GM12878 (cell line): ENCODE results near the gene FAM98C. TPM values are rescaled to one million over a fixed set of nuclear protein-coding genes. Genes with fewer than 3 reads are reported as not detected.

ENCODE experiments used
- ATAC-seq: fragments of 200-7000 bp; cut with Tn5 transposase; 3 replicates; pipeline ENCODE4 v1.9.1; 2020; ENCODE audit warnings: mild to moderate bottlenecking, moderate library complexity
- BruUV-seq: library from RNA; stranded (reverse); fragments of 400-500 nt; replicated peaks from 2 replicates; lab custom pipeline; 2021; lab: Mats Ljungman, UMichigan
- CTCF ChIA-PET: fragments of 300-600 bp; sonication (Branson Sonifier 250); formaldehyde crosslinking; extraction: SDS; loops from one replicate; lab custom pipeline; 2021; ENCODE audit warnings: inconsistent platforms; lab: Yijun Ruan, JAX
- POLR2A ChIA-PET: fragments of 350-600 bp; formaldehyde crosslinking; extraction: SDS; loops from one replicate; lab custom pipeline; 2021; ENCODE audit warnings: inconsistent platforms; lab: Charles Lee
- RAD21 ChIA-PET: fragments of 300-600 bp; sonication (Branson Sonifier 250); formaldehyde crosslinking; loops from one replicate; lab custom pipeline; 2023; ENCODE audit warnings: antibody characterized with exemption; ENCODE audit not compliant: unreplicated experiment; lab: Charles Lee
- SMC1A ChIA-PET: fragments of 300-600 bp; sonication (Branson Sonifier 250); formaldehyde crosslinking; loops from one replicate; lab custom pipeline; 2023; ENCODE audit not compliant: unreplicated experiment, uncharacterized antibody; lab: Charles Lee
- DNase-seq: peaks from one replicate; pipeline ENCODE4 v3.0.0-alpha.2; 2011; ENCODE audit warnings: low read depth, low spot score
- FAIRE-seq: peaks from 3 replicates; lab custom pipeline; 2011; peaks lifted over from hg19 to GRCh38; lab: Jason Lieb, UNC
- H2AFZ ChIP-seq: 2 replicates; pipeline ENCODE4 v1.6.0; 2011; ENCODE audit warnings: low read depth, low read length, control low read depth; ENCODE audit not compliant: control insufficient read depth
- H3K27ac ChIP-seq: 2 replicates; pipeline ENCODE4 v1.5.1; 2011; ENCODE audit warnings: control low read depth; ENCODE audit not compliant: control insufficient read depth, insufficient read depth
- H3K27me3 ChIP-seq, 2 experiments: replicated peaks in 1 of 2; 2 replicates each; pipeline versions ENCODE4 v1.6.0 to v1.6.1; 2011; ENCODE audit warnings: low read length in 1 of 2; ENCODE audit not compliant: control insufficient read depth in 2 of 2, insufficient read depth in 2 of 2
- H3K36me3 ChIP-seq, 2 experiments: 2 replicates each; pipeline ENCODE4 v1.5.1; 2011; ENCODE audit warnings: low read length in 1 of 2; ENCODE audit not compliant: control insufficient read depth in 2 of 2, insufficient read depth in 2 of 2
- H3K4me1 ChIP-seq: 2 replicates; pipeline ENCODE4 v1.6.1; 2011; ENCODE audit warnings: mild to moderate bottlenecking, low read length, moderate library complexity, mixed read lengths; ENCODE audit not compliant: control insufficient read depth, insufficient read depth
- H3K4me2 ChIP-seq: 2 replicates; pipeline ENCODE4 v1.6.0; 2011; ENCODE audit warnings: control low read depth; ENCODE audit not compliant: control insufficient read depth, insufficient read depth
- H3K4me3 ChIP-seq: fragments of 200-600 bp; sonication (generic); 2 replicates; pipeline ENCODE4 v1.5.1; 2016
- H3K79me2 ChIP-seq: 2 replicates; pipeline ENCODE4 v1.6.0; 2011; ENCODE audit warnings: low read length; ENCODE audit not compliant: control insufficient read depth, insufficient read depth
- H3K9ac ChIP-seq: 2 replicates; pipeline ENCODE4 v1.8.0; 2011; ENCODE audit warnings: low read length, control low read depth, mixed read lengths; ENCODE audit not compliant: control insufficient read depth, insufficient read depth
- H3K9me3 ChIP-seq: replicated peaks from 3 replicates; pipeline ENCODE4 v1.5.1; 2011; ENCODE audit warnings: mild to moderate bottlenecking, low read length; ENCODE audit not compliant: control insufficient read depth, insufficient read depth
- H4K20me1 ChIP-seq: 2 replicates; pipeline ENCODE4 v1.6.0; 2011; ENCODE audit not compliant: control insufficient read depth, insufficient read depth
- CBX3 ChIP-seq: fragments of 200-600 bp; sonication (generic); IDR thresholded peaks from 2 replicates; pipeline ENCODE4 v1.6.1; 2016; ENCODE audit warnings: low read depth, borderline replicate concordance
- CBX5 ChIP-seq: sonication (generic); IDR thresholded peaks from 2 replicates; pipeline ENCODE4 v1.6.1; 2016; ENCODE audit warnings: low read depth, moderate library complexity, mild to moderate bottlenecking, inconsistent platforms
- DPF2 ChIP-seq: fragments of 450-650 bp; IDR thresholded peaks from 2 replicates; pipeline ENCODE4 v1.6.1; 2017; ENCODE audit warnings: mild to moderate bottlenecking
- EED ChIP-seq: sonication (generic); IDR thresholded peaks from 2 replicates; pipeline ENCODE4 v1.6.1; 2016; ENCODE audit warnings: antibody characterized with exemption, low read depth
- ETV6 ChIP-seq, 2 experiments: fragments of 450-650 bp in 1 of 2; IDR thresholded peaks in 1 of 2; conservative IDR thresholded peaks in 1 of 2; 2 replicates each; pipeline ENCODE4 v1.6.1; 2014; ENCODE audit warnings: antibody characterized with exemption in 1 of 2, borderline replicate concordance in 1 of 2, low read depth in 1 of 2, mild to moderate bottlenecking in 1 of 2, moderate library complexity in 1 of 2
- HDAC2 ChIP-seq: fragments of 200-600 bp; sonication (generic); IDR thresholded peaks from 2 replicates; pipeline ENCODE4 v1.6.1; 2017
- MEF2A ChIP-seq: IDR thresholded peaks from 2 replicates; pipeline ENCODE4 v1.6.1; 2011; ENCODE audit warnings: low read depth, mild to moderate bottlenecking, low read length, moderate library complexity; ENCODE audit not compliant: insufficient read depth
- MTA2 ChIP-seq: fragments of 450-650 bp; IDR thresholded peaks from 2 replicates; pipeline ENCODE4 v1.6.1; 2016; ENCODE audit warnings: low read depth, mild to moderate bottlenecking, moderate library complexity
- MTA3 ChIP-seq: IDR thresholded peaks from 2 replicates; pipeline ENCODE4 v1.6.1; 2012; ENCODE audit warnings: low read length, inconsistent platforms, borderline replicate concordance
- MXI1 ChIP-seq: fragments of 150-350 bp; IDR thresholded peaks from 2 replicates; pipeline ENCODE4 v1.6.1; 2011; ENCODE audit warnings: low read depth, mild to moderate bottlenecking, inconsistent platforms, low read length, improper control_type of control experiment
- POLR2A ChIP-seq: IDR thresholded peaks from 2 replicates; pipeline ENCODE4 v1.6.1; 2011; ENCODE audit warnings: low read depth, mild to moderate bottlenecking, low read length
- RAD51 ChIP-seq: fragments of 450-650 bp; IDR thresholded peaks from 2 replicates; pipeline ENCODE4 v1.6.1; 2016; ENCODE audit warnings: moderate library complexity, mild to moderate bottlenecking, inconsistent platforms
- RCOR1 ChIP-seq: conservative IDR thresholded peaks from 2 replicates; pipeline ENCODE4 v1.6.1; 2012; ENCODE audit warnings: low read depth, low read length, improper control_type of control experiment
- RELA ChIP-seq: fragments of 450-650 bp; IDR thresholded peaks from 2 replicates; pipeline ENCODE4 v1.8.0; 2014; ENCODE audit warnings: borderline replicate concordance; ENCODE audit not compliant: partially characterized antibody
- SMARCA5 ChIP-seq: fragments of 450-650 bp; IDR thresholded peaks from 2 replicates; pipeline ENCODE4 v1.6.1; 2017; ENCODE audit warnings: mild to moderate bottlenecking
- SUZ12 ChIP-seq: fragments of 200-600 bp; sonication (generic); IDR thresholded peaks from one replicate; pipeline ENCODE4 v1.6.1; 2018; ENCODE audit warnings: antibody characterized with exemption, mild to moderate bottlenecking; ENCODE audit not compliant: unreplicated experiment
- YBX1 ChIP-seq: fragments of 450-650 bp; IDR thresholded peaks from 2 replicates; pipeline ENCODE4 v1.6.1; 2016; ENCODE audit warnings: antibody characterized with exemption
- WGBS: methylation state at CpG from one replicate; pipeline ENCODE4 v1.1.6; 2016; ENCODE audit warnings: low lambda C conversion rate; ENCODE audit not compliant: insufficient replicate concordance, insufficient coverage; ENCODE audit errors: missing lambda C conversion rate; 5-methylcytosine and 5-hydroxymethylcytosine counted together
- in situ Hi-C: fragments of 300-500 bp; cut with MboI; formaldehyde crosslinking; loops from 9 replicates; pipeline ENCODE4 v1.14.3; 2018; ENCODE audit warnings: mixed read lengths
- intact Hi-C: fragments of 100-400 bp; cut with micrococcal nuclease; formaldehyde crosslinking; loops from one replicate; pipeline ENCODE4 v1.14.2; 2022; ENCODE audit not compliant: unreplicated experiment
- polyA plus RNA-seq, 11 experiments: library from polyadenylated mRNA; depleted of rRNA in 4 of 11; unstranded in 6 of 11; stranded (reverse) in 5 of 11; fragments of >200 nt; fragmentation: Nextera tagmentation in 4 of 11; fragmentation: Illumina TruSeq in 1 of 11; extraction: Ambion mirVana in 4 of 11; extraction: Trizol in 1 of 11; gene quantifications; 1 replicate in 1 of 11; 2 replicates in 10 of 11; pipeline versions ENCODE4 v1.2.1 to v1.2.3, GENCODE V29; 2011 to 2016; ENCODE audit warnings: inconsistent platforms in 2 of 11, missing spikeins in 2 of 11, low read depth in 1 of 11
- total RNA-seq, 4 experiments: library from RNA; depleted of rRNA in 3 of 4; stranded (reverse); fragments of >200 nt in 3 of 4; fragmentation: Illumina TruSeq in 1 of 4; extraction: Trizol in 1 of 4; gene quantifications; 2 replicates each; pipeline versions ENCODE4 v1.2.1 to v1.2.3, GENCODE V29; 2013 to 2021
- TF ChIP-seq, protein P1 (sequence below): IDR thresholded peaks from 2 replicates; pipeline ENCODE4 v1.6.1; 2011; ENCODE audit warnings: low read depth, low read length, improper control_type of control experiment, borderline replicate concordance
- TF ChIP-seq, protein P2 (sequence below): IDR thresholded peaks from 2 replicates; pipeline ENCODE4 v1.6.1; 2011; ENCODE audit warnings: low read depth, mild to moderate bottlenecking, low read length, moderate library complexity, borderline replicate concordance; ENCODE audit errors: extremely low read depth

Gene FAM98C
- total and polyA plus RNA-seq, 10 of the 15 experiments (the other 5 are each of a cell fraction or from before 2014, with no cell fraction given): 1.4 to 17.2 (median 9.5) TPM

DNA sequence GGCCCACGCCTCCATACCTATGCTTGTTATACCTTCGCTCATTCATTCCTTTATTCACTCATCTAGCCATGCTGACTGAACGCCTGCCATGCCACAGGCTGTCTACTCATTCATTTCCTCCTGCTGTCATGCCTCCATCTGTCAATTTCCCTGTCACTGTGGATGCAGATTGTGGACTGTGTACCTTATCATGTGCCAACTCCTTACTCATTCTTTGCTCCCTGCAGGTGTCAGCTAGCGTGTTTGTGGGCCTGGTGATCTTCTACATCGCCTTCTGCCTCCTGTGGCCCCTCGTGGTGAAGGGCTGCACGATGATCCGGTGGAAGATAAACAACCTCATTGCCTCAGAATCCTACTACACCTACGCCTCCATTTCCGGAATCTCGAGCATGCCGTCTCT, 32.6 kb upstream of the FAM98C start:
- intact Hi-C loops (no loop called here), in situ Hi-C loops (loop anchor here (5.0 kb wide), 1 partner anchor 33 kb away; the partner anchor contains the start of gene CATSPERG)
- Histone ChIP-seq H4K20me1 (no peaks in the 10 kb centered on the region), H3K4me1 (no peaks in the 10 kb centered on the region; the same call in 1 of the 2 replicates), H2AFZ (no peak overlapping the region), H3K4me3 (no peak overlapping the region), H3K27ac (no peak overlapping the region), H3K9ac (no peak overlapping the region), H3K79me2 (peaks cover 7% of the 10 kb centered on the region), H3K9me3 (no peaks in the 10 kb centered on the region), H3K27me3 (peaks cover 0 to 2% of the 10 kb centered on the region in 2 experiments; a peak in 1 of 4 replicates), H3K4me2 (no peak overlapping the region), H3K36me3 (no peaks in the 10 kb centered on the region)
- DNase-seq (no peak), FAIRE-seq (no peak), ATAC-seq (no peak)
- ChIA-PET POLR2A (no interaction called here), CTCF (no interaction called here), RAD21 (no interaction called here), SMC1A (no interaction called here)
- TF ChIP-seq MTA3: no peak
- TF ChIP-seq ETV6 (conservative IDR thresholded peaks at IDR 0.05 in 1 of 2, IDR thresholded peaks at IDR 0.05 in 1 of 2; ENCODE audit: borderline replicate concordance in 1 of 2, low read depth in 1 of 2): no peak
- no peak for TF ChIP-seq EED
- TF ChIP-seq DPF2: no peak
- no peak for TF ChIP-seq RCOR1
- 23% methylated on average over 12 of the region's 12 CpGs for WGBS
- no TSS peak for BruUV-seq

DNA sequence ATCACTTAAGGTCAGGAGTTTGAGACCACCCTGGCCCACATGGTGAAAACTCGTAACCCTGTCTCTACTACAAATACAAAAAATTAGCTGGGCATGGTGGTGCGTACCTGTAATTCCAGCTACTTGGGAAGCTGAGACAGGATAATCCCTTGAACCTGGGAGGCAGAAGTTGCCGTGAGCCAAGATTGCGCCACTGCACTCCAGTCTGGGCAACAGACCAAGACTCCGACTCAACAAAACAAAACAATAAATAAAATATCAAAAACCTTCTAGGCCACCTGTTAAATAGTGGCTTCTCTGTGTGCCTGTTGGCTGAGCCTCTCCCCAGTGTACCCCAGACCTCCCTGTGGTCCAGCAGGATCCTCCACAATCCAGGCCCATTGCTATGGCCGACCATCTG, 31.8 kb upstream of the FAM98C start:
- BruUV-seq: no TSS peak
- Histone ChIP-seq H3K9me3 (no peaks in the 10 kb centered on the region), H3K4me1 (peaks cover 6% of the 10 kb centered on the region), H3K4me3 (no peak overlapping the region), H3K9ac (no peak overlapping the region), H3K27me3 (peaks cover 0 to 2% of the 10 kb centered on the region in 2 experiments; a peak in 1 of 4 replicates), H3K27ac (no peak overlapping the region), H2AFZ (no peak overlapping the region), H3K36me3 (peaks cover 0 to 3% of the 10 kb centered on the region in 2 experiments; a peak in 1 of 4 replicates), H3K79me2 (peaks cover 15% of the 10 kb centered on the region), H3K4me2 (no peak overlapping the region), H4K20me1 (no peaks in the 10 kb centered on the region)
- FAIRE-seq: no peak
- intact Hi-C loops (no loop called here), in situ Hi-C loops (loop anchor here (5.0 kb wide), 1 partner anchor 34 kb away; the partner anchor contains the start of gene CATSPERG)
- POLR2A ChIA-PET: no interaction called here
- RAD21 ChIA-PET: no interaction called here
- ATAC-seq: no peak
- no peak for DNase-seq
- SMC1A ChIA-PET: no interaction called here
- 50% methylated on average over 6 of the region's 6 CpGs for WGBS
- TF ChIP-seq HDAC2 (no peak), RELA (no peak), MXI1 (no peak), CBX5 (no peak), POLR2A (no peak), RAD51 (no peak), YBX1 (no peak), MEF2A (no peak), SUZ12 (no peak), CBX3 (no peak), SMARCA5 (no peak), MTA2 (no peak)
- TF ChIP-seq, protein P1, sequence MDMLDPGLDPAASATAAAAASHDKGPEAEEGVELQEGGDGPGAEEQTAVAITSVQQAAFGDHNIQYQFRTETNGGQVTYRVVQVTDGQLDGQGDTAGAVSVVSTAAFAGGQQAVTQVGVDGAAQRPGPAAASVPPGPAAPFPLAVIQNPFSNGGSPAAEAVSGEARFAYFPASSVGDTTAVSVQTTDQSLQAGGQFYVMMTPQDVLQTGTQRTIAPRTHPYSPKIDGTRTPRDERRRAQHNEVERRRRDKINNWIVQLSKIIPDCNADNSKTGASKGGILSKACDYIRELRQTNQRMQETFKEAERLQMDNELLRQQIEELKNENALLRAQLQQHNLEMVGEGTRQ: no peak
- TF ChIP-seq, protein P2, sequence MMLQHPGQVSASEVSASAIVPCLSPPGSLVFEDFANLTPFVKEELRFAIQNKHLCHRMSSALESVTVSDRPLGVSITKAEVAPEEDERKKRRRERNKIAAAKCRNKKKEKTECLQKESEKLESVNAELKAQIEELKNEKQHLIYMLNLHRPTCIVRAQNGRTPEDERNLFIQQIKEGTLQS: no peak
- CTCF ChIA-PET: no interaction called here
